Myometrial cell (primary cell): ENCODE data around the gene MAGED4B. TPM values are rescaled to one million over a fixed set of nuclear protein-coding genes. Genes with fewer than 3 reads are reported as not detected.

Experiments
- total RNA-seq: library from RNA; depleted of rRNA; stranded (reverse); fragments of >200 nt; gene quantifications from 2 replicates; pipeline ENCODE4 v1.2.3, GENCODE V29; 2015

Gene MAGED4B
- 87.9 and 112 TPM in 2 replicates for total RNA-seq

GRCh38 chrX:52068666-52069640 lies at the start of gene MAGED4B:
MAGED4B (minus strand) TSS chrX:52069183; CDS start chrX:52068172, 1,011 bp downstream.

Other genes with a start within 250 kb of the MAGED4B start
- 373 and 375 TPM in 2 replicates for gene MAGED1, start 175.6 kb downstream of the MAGED4B start, total RNA-seq
- gene MAGED4, start 115.7 kb upstream of the MAGED4B start, total RNA-seq: 8.1 and 19.0 TPM in 2 replicates